ENCODE results near the gene TRAF2.

GRCh38 chr9:136949239-136949816, 63.0 kb downstream of the TRAF2 start:
- TF ChIP-seq POLR2A (IDR thresholded peaks at IDR 0.05; ENCODE audit: low read depth, low read length) (no peak), POLR2AphosphoS5 (IDR thresholded peaks at IDR 0.05; ENCODE audit: low read depth, low read length) (no peak)

Data from GM12892 (cell line).